ENCODE data around the gene FGF22.

The FGF22 gene

DNA sequence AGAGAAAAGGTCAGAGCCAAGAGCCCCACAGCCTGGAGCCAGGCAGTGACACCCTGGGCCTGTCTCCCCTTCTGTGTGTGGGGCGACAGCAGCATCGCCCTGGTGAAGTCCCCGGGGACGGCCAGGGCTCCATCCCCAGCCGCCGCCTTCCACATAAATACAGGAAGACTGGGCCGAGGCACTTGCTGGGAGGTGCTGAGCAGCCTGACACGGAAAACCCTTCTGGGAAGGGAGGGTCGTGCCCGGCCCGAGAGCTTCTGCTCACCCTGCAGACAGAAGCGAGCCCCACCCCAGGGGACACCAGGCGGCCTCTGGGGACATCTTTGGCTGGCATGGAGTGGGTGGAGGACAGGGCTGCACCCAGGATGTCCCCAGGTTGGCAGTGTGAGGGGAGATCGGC is 5.1 kb downstream of the FGF22 start:
- FAIRE-seq = no peak

GRCh38 chr19:645912-646778 is 6.5 kb downstream of the FGF22 start:
- no peak for FAIRE-seq

DNA sequence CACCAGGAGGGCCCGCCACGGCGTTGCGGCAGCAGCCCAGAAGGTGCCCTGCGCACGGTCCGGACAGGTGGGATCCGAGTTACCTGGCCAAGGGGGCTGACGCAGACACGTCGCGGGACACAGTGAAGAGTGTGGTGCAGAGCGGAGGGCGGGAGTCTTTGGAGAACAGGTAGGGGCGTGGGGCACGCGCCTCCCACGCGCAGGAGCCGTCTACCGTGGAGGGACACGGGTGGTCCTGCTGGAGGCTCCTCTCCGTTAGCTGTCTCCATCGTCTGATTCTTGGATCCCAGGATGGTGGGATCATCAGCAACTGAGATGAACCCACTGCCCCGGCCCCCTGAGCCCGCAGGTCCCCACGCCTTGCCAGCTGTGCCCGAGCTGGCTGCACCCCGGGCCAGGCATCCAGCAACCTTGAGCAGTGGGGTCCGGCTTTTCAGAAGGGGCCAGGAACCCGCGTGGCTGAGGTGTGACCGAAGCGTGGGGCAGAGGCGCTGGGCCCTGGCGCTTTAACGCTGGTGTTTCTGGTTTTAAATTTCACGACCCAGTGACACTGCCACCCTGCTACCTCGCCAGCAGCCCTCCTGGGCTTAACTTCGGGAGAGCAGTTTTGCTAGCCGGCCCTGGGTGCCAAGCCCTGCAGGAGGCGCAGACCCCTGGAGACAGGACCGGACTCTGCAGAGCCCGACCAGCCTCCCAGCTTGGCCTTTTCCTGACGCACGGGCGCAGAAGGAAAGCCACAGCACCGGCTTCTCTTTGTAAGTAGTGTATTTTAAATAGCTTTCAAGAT is 7.3 kb downstream of the FGF22 start:
- FAIRE-seq = no peak

DNA sequence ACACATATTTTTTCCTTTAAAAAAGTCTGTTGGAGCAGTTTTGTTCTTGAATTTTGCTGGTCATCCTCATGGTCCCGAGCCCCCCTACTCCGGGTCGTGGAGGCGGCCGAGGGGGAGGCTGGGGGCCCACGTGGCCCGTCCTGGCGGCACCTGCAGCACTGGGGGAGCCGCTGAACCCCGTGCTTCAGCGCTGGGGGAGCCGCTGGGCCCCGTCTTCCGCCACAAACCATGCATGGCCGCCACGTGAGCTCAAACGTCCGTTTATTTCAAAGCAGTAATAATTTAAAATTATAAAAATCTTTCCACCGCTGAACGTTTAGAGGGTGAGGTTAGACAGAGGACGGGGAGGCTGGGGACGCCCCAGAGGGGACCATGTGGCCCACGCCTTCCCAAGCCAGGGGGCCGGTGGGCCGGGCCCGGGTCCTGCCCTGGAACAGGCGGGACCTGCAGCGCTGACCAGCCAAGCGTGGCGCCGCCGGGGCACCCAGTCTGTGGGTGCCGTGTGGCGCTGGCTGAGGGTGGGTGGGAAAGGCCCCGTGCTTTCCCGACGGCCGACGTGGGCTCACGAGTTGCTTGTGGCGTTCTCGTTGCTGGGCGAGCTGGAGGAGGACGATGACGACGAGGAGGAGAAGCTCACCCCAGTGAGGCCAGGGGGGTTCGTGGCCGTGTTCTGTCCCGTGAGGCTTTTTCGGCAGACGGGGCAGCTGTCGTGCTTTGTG is 8.0 kb downstream of the FGF22 start:
- FAIRE-seq = no peak

DNA sequence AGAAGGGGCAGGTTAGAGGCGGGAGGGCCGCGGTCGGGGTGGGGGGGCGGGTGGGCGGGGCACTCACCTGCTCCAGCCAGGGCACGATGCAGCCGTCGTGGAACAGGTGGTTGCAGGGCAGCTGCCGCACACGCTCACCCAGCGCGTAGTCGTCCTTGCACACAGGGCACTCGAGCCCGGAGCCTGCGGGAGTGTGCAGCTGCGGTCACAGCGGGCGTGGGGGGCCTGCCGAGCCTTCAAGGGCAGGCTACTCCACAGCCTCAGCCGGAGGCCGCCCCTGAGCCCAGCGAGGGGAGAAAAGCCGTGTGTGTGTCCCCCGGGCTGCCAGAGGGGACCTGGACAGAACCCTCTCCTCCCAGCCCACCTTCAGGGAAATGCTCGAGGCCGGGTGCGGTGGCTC is 8.6 kb downstream of the FGF22 start:
- FAIRE-seq = no peak

GRCh38 chr19:648904-649801 is 9.5 kb downstream of the FGF22 start:
- FAIRE-seq = no peak

- no peak for FAIRE-seq
These were observed 10.4 kb downstream of the FGF22 start for GRCh38 chr19:650121-650520.

- FAIRE-seq = no peak
These were observed 11.6 kb downstream of the FGF22 start for GRCh38 chr19:651114-651818.

GRCh38 chr19:651991-652390 is 12.3 kb downstream of the FGF22 start:
- FAIRE-seq = no peak

- FAIRE-seq = no peak
These were observed 13.0 kb downstream of the FGF22 start for GRCh38 chr19:652467-653389.

GRCh38 chr19:653425-653824 is 13.7 kb downstream of the FGF22 start:
- no peak for FAIRE-seq

- FAIRE-seq = no peak
These were observed 16.0 kb downstream of the FGF22 start for GRCh38 chr19:655691-656090.

GRCh38 chr19:656751-657559 is 17.3 kb downstream of the FGF22 start:
- FAIRE-seq = no peak

DNA sequence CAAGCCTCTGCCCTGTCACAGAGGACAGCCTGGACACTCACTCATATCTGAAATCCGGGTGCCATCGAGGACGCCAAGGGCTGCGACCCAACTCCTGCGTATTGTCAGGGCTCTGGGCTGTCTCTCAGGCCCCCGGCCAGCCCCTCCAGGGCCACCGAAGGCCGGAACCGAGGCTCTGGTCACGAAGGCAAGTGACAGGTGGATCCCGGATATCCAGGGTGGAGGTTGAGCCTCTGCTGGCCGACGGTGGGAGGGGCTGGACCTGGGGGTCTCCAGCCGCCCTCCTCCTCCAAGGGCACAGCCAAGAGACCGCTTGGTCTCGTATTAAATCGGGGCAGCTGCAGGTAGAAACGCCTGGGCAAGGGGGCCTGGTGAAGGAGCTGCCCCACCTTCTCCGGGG is 17.9 kb downstream of the FGF22 start:
- no peak for FAIRE-seq

GRCh38 chr19:658059-658839 is 18.6 kb downstream of the FGF22 start:
- no peak for FAIRE-seq

DNA sequence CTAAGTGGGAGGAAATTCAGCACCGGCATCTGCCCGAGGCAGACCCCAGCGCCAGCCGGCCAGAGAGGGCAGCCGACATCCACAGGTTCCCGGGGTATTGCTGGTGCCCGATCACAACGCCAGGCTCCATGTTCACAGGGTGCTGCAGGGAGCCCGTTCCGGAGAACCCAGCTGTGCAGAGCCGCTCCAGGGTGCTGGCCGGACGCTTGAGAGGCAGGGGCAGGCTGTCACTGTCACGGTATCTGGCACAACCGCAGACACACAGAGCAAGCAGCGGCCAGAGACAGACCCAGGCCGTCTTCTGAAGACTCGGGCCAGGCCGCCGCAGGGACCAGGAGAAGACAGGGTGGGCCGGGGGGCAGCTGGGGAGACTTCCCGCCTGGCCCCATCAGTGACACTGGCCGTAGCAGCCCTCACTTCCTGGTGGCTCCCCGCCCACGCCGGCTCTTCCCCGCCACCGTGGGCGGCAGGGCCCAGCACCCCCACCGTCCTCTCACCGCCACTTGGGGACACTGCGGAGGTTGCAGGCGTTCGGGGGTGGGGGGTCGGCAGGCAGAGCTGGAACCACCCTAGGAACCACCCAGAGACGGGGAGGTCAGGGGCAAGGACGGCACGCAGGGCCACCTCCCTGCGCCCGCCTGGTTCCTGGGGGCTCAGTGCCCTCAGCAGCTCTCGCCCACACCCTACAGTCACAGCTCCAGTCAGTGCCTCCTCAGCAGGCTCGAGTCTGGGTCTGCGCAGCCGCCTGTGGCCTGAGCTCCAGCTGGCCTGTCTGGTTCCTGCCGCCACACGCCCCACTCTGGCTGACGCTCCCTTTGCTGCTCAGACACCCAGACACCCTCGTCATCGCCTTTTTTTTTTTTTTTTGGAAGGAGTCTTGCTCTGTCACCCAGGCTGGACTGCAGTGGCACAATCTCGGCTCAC is 19.5 kb downstream of the FGF22 start:
- no peak for FAIRE-seq

GRCh38 chr19:660793-661426 is 21.2 kb downstream of the FGF22 start:
- FAIRE-seq = no peak
